SK-N-MC (cell line): ENCODE data around the gene CALML3.

Source experiments
- EZH2 ChIP-seq: fragments of 200-600 bp; sonication (generic); IDR thresholded peaks from one replicate; pipeline ENCODE4 v1.6.1; 2017; ENCODE audit warnings: antibody characterized with exemption
- POLR2AphosphoS5 ChIP-seq: IDR thresholded peaks from 2 replicates; pipeline ENCODE4 v1.6.1; 2012; ENCODE audit warnings: mild to moderate bottlenecking, low read depth, low read length, borderline replicate concordance

GRCh38 chr10:5528989-5529701 lies 4.4 kb downstream of the CALML3 start:
- TF ChIP-seq EZH2 (no peak), POLR2AphosphoS5 (no peak)
